IMR-90 (cell line): ENCODE measurements around the gene SPIN2A. TPM values are rescaled to one million over a fixed set of nuclear protein-coding genes. Genes with fewer than 3 reads are reported as not detected.
"Not testable (repeated sequence)": the region's sequence is repeated elsewhere in the genome, so short reads cannot be mapped to it uniquely, and the experiment has no call there.

ENCODE experiments used
- ATAC-seq: fragments of 200-7000 bp; cut with Tn5 transposase; 2 replicates; pipeline ENCODE4 v1.9.1; 2020; ENCODE audit warnings: low read depth, mild to moderate bottlenecking, moderate library complexity
- BruUV-seq: library from RNA; stranded (reverse); fragments of 400-500 nt; replicated peaks from 2 replicates; lab custom pipeline; 2021; lab: Mats Ljungman, UMichigan
- CTCF ChIA-PET: fragments of 300-600 bp; formaldehyde crosslinking; extraction: SDS; loops from one replicate; lab custom pipeline; 2021; ENCODE audit warnings: antibody characterized with exemption; lab: Yijun Ruan, JAX
- POLR2A ChIA-PET: fragments of 300-600 bp; sonication (Branson Sonifier 250); formaldehyde crosslinking; loops from one replicate; lab custom pipeline; 2022; ENCODE audit warnings: antibody characterized with exemption; ENCODE audit not compliant: unreplicated experiment; lab: Charles Lee
- DNase-seq: peaks from one replicate; pipeline ENCODE4 v3.0.0; 2013
- H2AFZ ChIP-seq: replicated peaks from 2 replicates; pipeline ENCODE3; 2013; ENCODE audit warnings: low read length, mild to moderate bottlenecking; ENCODE audit not compliant: poor library complexity
- H2AK5ac ChIP-seq: 2 replicates; pipeline ENCODE4 v1.6.1; 2013; ENCODE audit warnings: low read depth, low read length, inconsistent platforms
- H2AK9ac ChIP-seq: replicated peaks from 2 replicates; pipeline ENCODE3; 2013; ENCODE audit warnings: mild to moderate bottlenecking, low read depth, low read length, moderate library complexity; ENCODE audit not compliant: poor library complexity
- H2BK120ac ChIP-seq: 2 replicates; pipeline ENCODE4 v1.6.1; 2013; ENCODE audit warnings: low read depth, low read length, inconsistent platforms
- H2BK15ac ChIP-seq: 3 replicates; pipeline ENCODE4 v1.6.1; 2013; ENCODE audit warnings: low read depth, low read length, inconsistent platforms
- H2BK20ac ChIP-seq: 2 replicates; pipeline ENCODE4 v1.6.1; 2013; ENCODE audit warnings: low read depth, mild to moderate bottlenecking, inconsistent platforms, low read length, moderate library complexity
- H2BK5ac ChIP-seq: 2 replicates; pipeline ENCODE4 v1.6.1; 2013; ENCODE audit warnings: mild to moderate bottlenecking, low read depth, low read length, inconsistent platforms; ENCODE audit not compliant: poor library complexity, severe bottlenecking
- H3K14ac ChIP-seq: replicated peaks from 2 replicates; pipeline ENCODE4 v1.6.1; 2013; ENCODE audit warnings: low read depth, low read length, inconsistent platforms
- H3K18ac ChIP-seq: 2 replicates; pipeline ENCODE4 v1.6.1; 2013; ENCODE audit warnings: low read depth, low read length, control low read depth
- H3K23ac ChIP-seq: 2 replicates; pipeline ENCODE4 v1.6.1; 2013; ENCODE audit warnings: low read depth, low read length, inconsistent platforms
- H3K27ac ChIP-seq: 2 replicates; pipeline ENCODE4 v1.5.1; 2013; ENCODE audit warnings: mild to moderate bottlenecking, control low read depth, low read length; ENCODE audit not compliant: insufficient read depth
- H3K27me3 ChIP-seq: 2 replicates; pipeline ENCODE4 v1.6.1; 2013; ENCODE audit warnings: low read length; ENCODE audit not compliant: control insufficient read depth, insufficient read depth
- H3K36me3 ChIP-seq: 2 replicates; pipeline ENCODE4 v1.6.1; 2013; ENCODE audit warnings: low read length, mixed read lengths; ENCODE audit not compliant: control insufficient read depth, insufficient read depth
- H3K4ac ChIP-seq: 2 replicates; pipeline ENCODE4 v1.6.1; 2013; ENCODE audit warnings: low read depth, low read length, inconsistent platforms
- H3K4me1 ChIP-seq: 2 replicates; pipeline ENCODE4 v1.6.1; 2013; ENCODE audit warnings: low read length, mixed read lengths; ENCODE audit not compliant: control insufficient read depth, insufficient read depth
- H3K4me2 ChIP-seq: 2 replicates; pipeline ENCODE4 v1.6.1; 2013; ENCODE audit warnings: low read depth, mild to moderate bottlenecking, control low read depth, low read length, moderate library complexity
- H3K4me3 ChIP-seq: 2 replicates; pipeline ENCODE4 v1.5.1; 2013; ENCODE audit warnings: low read depth, mild to moderate bottlenecking, control low read depth, low read length, moderate library complexity; ENCODE audit not compliant: insufficient read depth
- H3K56ac ChIP-seq: 2 replicates; pipeline ENCODE4 v1.6.1; 2013; ENCODE audit warnings: low read length, inconsistent platforms; ENCODE audit not compliant: insufficient read depth; ENCODE audit errors: extremely low read depth
- H3K79me1 ChIP-seq, 2 experiments: 2 replicates each; pipeline ENCODE4 v1.6.1; 2013; ENCODE audit warnings: low read length in 2 of 2, inconsistent platforms in 1 of 2, low read depth in 1 of 2
- H3K9ac ChIP-seq: 2 replicates; pipeline ENCODE4 v1.6.1; 2013; ENCODE audit warnings: low read depth, low read length, control low read depth
- H3K9me1 ChIP-seq: 2 replicates; pipeline ENCODE4 v1.6.1; 2013; ENCODE audit warnings: low read length, inconsistent platforms; ENCODE audit not compliant: insufficient read depth
- H3K9me3 ChIP-seq: 2 replicates; pipeline ENCODE4 v1.6.1; 2013; ENCODE audit warnings: low read length; ENCODE audit not compliant: control insufficient read depth, insufficient read depth
- H4K20me1 ChIP-seq: 2 replicates; pipeline ENCODE4 v1.6.1; 2013; ENCODE audit warnings: low read length, inconsistent platforms; ENCODE audit not compliant: insufficient read depth
- H4K5ac ChIP-seq: 2 replicates; pipeline ENCODE4 v1.6.1; 2013; ENCODE audit warnings: mild to moderate bottlenecking, low read depth, low read length, control low read depth
- H4K8ac ChIP-seq, 2 experiments: 2 replicates each; pipeline ENCODE4 v1.6.1; 2013; ENCODE audit warnings: low read depth in 2 of 2, low read length in 2 of 2, control low read depth in 1 of 2, inconsistent platforms in 1 of 2
- H4K91ac ChIP-seq: 2 replicates; pipeline ENCODE4 v1.6.1; 2013; ENCODE audit warnings: low read depth, low read length, inconsistent platforms; ENCODE audit not compliant: insufficient read depth
- WGBS, 2 experiments: methylation state at CpG; one replicate each; pipeline versions ENCODE4 v1.1.5 to v1.1.7; 2013; ENCODE audit warnings: missing lambda C conversion rate in 2 of 2; ENCODE audit not compliant: insufficient read length in 1 of 2; ENCODE audit errors: extremely low coverage in 2 of 2; 5-methylcytosine and 5-hydroxymethylcytosine counted together
- dilution Hi-C: fragments of 300-500 bp; cut with HindIII; formaldehyde crosslinking; loops from one replicate; pipeline ENCODE4 v1.14.3; 2018; ENCODE audit warnings: low sequenced_read_pairs; ENCODE audit not compliant: unreplicated experiment
- in situ Hi-C: fragments of 300-500 bp; cut with MboI; formaldehyde crosslinking; loops from 3 replicates; pipeline ENCODE4 v1.14.3; 2019; ENCODE audit warnings: low sequenced_read_pairs, inconsistent platforms, mixed read lengths
- intact Hi-C: fragments of 100-400 bp; cut with micrococcal nuclease; formaldehyde crosslinking; loops from 2 replicates; pipeline ENCODE4 v1.10.0; 2022
- polyA plus RNA-seq, 3 experiments: library from polyadenylated mRNA; depleted of rRNA; stranded (reverse); fragments of >200 nt; gene quantifications; 2 replicates each; pipeline ENCODE4 v1.2.3, GENCODE V29; 2012; ENCODE audit warnings: low replicate concordance in 1 of 3
- total RNA-seq: library from RNA; depleted of rRNA; stranded (reverse); fragments of >200 nt; gene quantifications from 2 replicates; pipeline ENCODE4 v1.2.3, GENCODE V29; 2012; rRNA removed

The SPIN2A gene
- total and polyA plus RNA-seq, 2 of the 4 experiments (the other 2 are of a cell fraction), result 0.18 to 0.63 TPM

DNA sequence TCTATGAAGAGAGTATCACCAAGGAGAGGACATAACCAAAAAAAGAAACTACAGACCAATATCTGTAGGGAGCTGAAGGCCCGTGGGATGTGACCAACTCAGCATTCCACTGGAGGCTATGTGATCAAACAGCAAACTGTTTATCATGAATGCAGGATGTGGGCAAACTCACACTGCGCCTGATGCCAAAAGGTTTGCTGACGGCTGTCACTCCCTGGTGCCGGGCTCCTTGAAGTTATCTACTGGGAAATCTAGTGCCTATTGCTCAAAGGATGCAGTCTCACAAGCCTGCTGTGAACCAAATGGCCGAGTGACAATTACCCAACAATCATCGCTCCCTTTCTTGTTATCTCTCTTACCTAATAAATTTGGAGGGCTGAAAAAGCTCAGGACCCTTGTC lies 34.3 kb downstream of the SPIN2A start:
- H2AK9ac ChIP-seq, H2AFZ ChIP-seq, POLR2A ChIA-PET, H3K4me2 ChIP-seq, ATAC-seq, H3K36me3 ChIP-seq, intact Hi-C loops, H4K8ac ChIP-seq, H3K79me1 ChIP-seq, CTCF ChIA-PET, H2BK120ac ChIP-seq, H4K20me1 ChIP-seq, H3K27me3 ChIP-seq, H3K9me1 ChIP-seq, dilution Hi-C loops, H3K9ac ChIP-seq, H3K4ac ChIP-seq, H4K91ac ChIP-seq, H3K56ac ChIP-seq, H2AK5ac ChIP-seq, H3K18ac ChIP-seq, H3K14ac ChIP-seq, H3K9me3 ChIP-seq, H3K4me3 ChIP-seq, H3K27ac ChIP-seq, BruUV-seq, H3K23ac ChIP-seq, H3K4me1 ChIP-seq, H2BK20ac ChIP-seq, DNase-seq, H4K5ac ChIP-seq, H2BK5ac ChIP-seq, H2BK15ac ChIP-seq: not testable (repeated sequence)
- WGBS, 2 experiments, result 59% methylated on average over 4 of the region's 6 CpGs; no CpG with 5 or more reads in 1 of the 2 experiments
- in situ Hi-C loops, result loop anchor here (25.0 kb wide), 1 partner anchor 291 kb away; no protein-coding TSS in a partner anchor

Other genes with a start within 250 kb of the SPIN2A start
- gene SPIN3, start 141.9 kb downstream of the SPIN2A start, total RNA-seq, result 4.3 and 4.4 TPM in 2 replicates
- gene SPIN3, start 141.9 kb downstream of the SPIN2A start, polyA plus RNA-seq (2012; rRNA removed), result 4.7 and 5.3 TPM in 2 replicates
- gene SPIN2B, start 15.8 kb downstream of the SPIN2A start, total RNA-seq, result 3.0 and 7.2 TPM in 2 replicates
- 8.6 and 9.3 TPM in 2 replicates for gene SPIN2B, start 15.8 kb downstream of the SPIN2A start, polyA plus RNA-seq (2012; rRNA removed)
- gene FAAH2, start 149.3 kb upstream of the SPIN2A start, total RNA-seq, result not detected in 2 replicates
- not detected in 2 replicates for gene FAAH2, start 149.3 kb upstream of the SPIN2A start, polyA plus RNA-seq (2012; rRNA removed)